ENCODE measurements around the gene EBF3.

Gene EBF3

GRCh38 chr10:129944456-129944855 is 19.6 kb downstream of the EBF3 start:
- TF ChIP-seq CREB1 (IDR thresholded peaks at IDR 0.05; ENCODE audit: low read depth) (no peak), TEAD4 (IDR thresholded peaks at IDR 0.05) (no peak), TCF12 (IDR thresholded peaks at IDR 0.05; ENCODE audit: low read depth) (no peak), YY1 (IDR thresholded peaks at IDR 0.05; ENCODE audit: low read depth) (no peak), RAD21 (IDR thresholded peaks at IDR 0.05; ENCODE audit: low read depth) (no peak), USF1 (IDR thresholded peaks at IDR 0.05) (no peak), REST (IDR thresholded peaks at IDR 0.05; ENCODE audit: low read depth) (no peak), EGR1 (IDR thresholded peaks at IDR 0.05) (no peak), MAX (IDR thresholded peaks at IDR 0.05) (no peak), ZBTB7A (IDR thresholded peaks at IDR 0.05; ENCODE audit: low read depth) (no peak)

- TF ChIP-seq ZBTB7A (IDR thresholded peaks at IDR 0.05; ENCODE audit: low read depth) (no peak), TEAD4 (IDR thresholded peaks at IDR 0.05) (no peak), RAD21 (IDR thresholded peaks at IDR 0.05; ENCODE audit: low read depth) (no peak), CEBPB (IDR thresholded peaks at IDR 0.05) (no peak), USF1 (IDR thresholded peaks at IDR 0.05) (no peak), TCF12 (IDR thresholded peaks at IDR 0.05; ENCODE audit: low read depth) (no peak), CREB1 (IDR thresholded peaks at IDR 0.05; ENCODE audit: low read depth) (no peak), EGR1 (IDR thresholded peaks at IDR 0.05) (no peak), TAF1 (IDR thresholded peaks at IDR 0.05; ENCODE audit: low read depth) (no peak), EP300 (IDR thresholded peaks at IDR 0.05; ENCODE audit: borderline replicate concordance) (no peak), MAX (IDR thresholded peaks at IDR 0.05) (no peak), FOXM1 (IDR thresholded peaks at IDR 0.05; ENCODE audit: borderline replicate concordance, low read depth) (no peak), REST (IDR thresholded peaks at IDR 0.05; ENCODE audit: low read depth) (no peak)
Measured at GRCh38 chr10:129942936-129943715, 20.9 kb downstream of the EBF3 start.

GRCh38 chr10:129942391-129942790 is 21.7 kb downstream of the EBF3 start:
- TF ChIP-seq TAF1 (IDR thresholded peaks at IDR 0.05; ENCODE audit: low read depth) (no peak), CEBPB (IDR thresholded peaks at IDR 0.05) (no peak), TEAD4 (IDR thresholded peaks at IDR 0.05) (no peak), CREB1 (IDR thresholded peaks at IDR 0.05; ENCODE audit: low read depth) (no peak), EP300 (IDR thresholded peaks at IDR 0.05; ENCODE audit: borderline replicate concordance) (no peak), USF1 (IDR thresholded peaks at IDR 0.05) (no peak), NFIC (IDR thresholded peaks at IDR 0.05) (no peak), MAX (IDR thresholded peaks at IDR 0.05) (no peak), FOXM1 (IDR thresholded peaks at IDR 0.05; ENCODE audit: borderline replicate concordance, low read depth) (no peak), RAD21 (IDR thresholded peaks at IDR 0.05; ENCODE audit: low read depth) (no peak), ZBTB7A (IDR thresholded peaks at IDR 0.05; ENCODE audit: low read depth) (no peak), REST (IDR thresholded peaks at IDR 0.05; ENCODE audit: low read depth) (no peak)

DNA sequence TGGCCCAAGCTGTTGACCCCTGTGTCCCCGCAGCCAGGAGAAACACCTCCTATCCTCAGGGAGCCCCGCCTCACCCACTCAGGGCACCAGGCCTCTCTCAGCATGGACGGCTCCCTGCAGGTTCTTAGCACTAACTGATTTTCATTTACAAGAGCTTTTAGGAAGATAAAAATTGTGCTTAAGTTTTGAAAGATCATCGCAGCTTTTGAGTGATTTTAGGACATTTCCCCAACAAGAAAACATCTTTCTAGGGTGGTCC is 22.1 kb downstream of the EBF3 start:
- TF ChIP-seq CREB1 (IDR thresholded peaks at IDR 0.05; ENCODE audit: low read depth) (no peak), TCF12 (IDR thresholded peaks at IDR 0.05; ENCODE audit: low read depth) (no peak), REST (IDR thresholded peaks at IDR 0.05; ENCODE audit: low read depth) (no peak), EGR1 (IDR thresholded peaks at IDR 0.05) (no peak)

All from Ishikawa (cell line).